ENCODE data around the gene CNTNAP2.
"Not testable (repeated sequence)": the region's sequence is repeated elsewhere in the genome, so short reads cannot be mapped to it uniquely, and the experiment has no call there.

CNTNAP2 gene

GRCh38 chr7:148400101-148400500, 2283.5 kb downstream of the CNTNAP2 start:
- DNase-seq (ENCODE audit: low read depth in 1 of 2, low spot score in 1 of 2), result no peak

GRCh38 chr7:148402159-148402558, 2285.6 kb downstream of the CNTNAP2 start:
- DNase-seq (ENCODE audit: low read depth in 1 of 2, low spot score in 1 of 2), result no peak

GRCh38 chr7:148403466-148403993, 2286.9 kb downstream of the CNTNAP2 start:
- no peak for DNase-seq (ENCODE audit: low read depth in 1 of 2, low spot score in 1 of 2)

GRCh38 chr7:148408307-148408706, 2291.7 kb downstream of the CNTNAP2 start:
- no peak for DNase-seq (ENCODE audit: low read depth in 1 of 2, low spot score in 1 of 2)

- no peak for DNase-seq (ENCODE audit: low read depth in 1 of 2, low spot score in 1 of 2)
These were observed 2294.3 kb downstream of the CNTNAP2 start for GRCh38 chr7:148410905-148411304.

- no peak for DNase-seq (ENCODE audit: low read depth in 1 of 2, low spot score in 1 of 2)
These were observed 2296.1 kb downstream of the CNTNAP2 start for GRCh38 chr7:148412691-148413090.

GRCh38 chr7:148419856-148420832, 2303.5 kb downstream of the CNTNAP2 start:
- no peak for DNase-seq (ENCODE audit: low read depth in 1 of 2, low spot score in 1 of 2)

- no peak for DNase-seq (ENCODE audit: low read depth in 1 of 2, low spot score in 1 of 2)
These were observed 2305.4 kb downstream of the CNTNAP2 start for GRCh38 chr7:148422030-148422429.

- not testable (repeated sequence) for DNase-seq (ENCODE audit: low read depth in 1 of 2, low spot score in 1 of 2)
These were observed 2309.8 kb downstream of the CNTNAP2 start for GRCh38 chr7:148426393-148426792.

GRCh38 chr7:148430690-148431089, 2314.1 kb downstream of the CNTNAP2 start:
- DNase-seq (ENCODE audit: low read depth in 1 of 2, low spot score in 1 of 2), result not testable (repeated sequence)

GRCh38 chr7:148433521-148434180, 2317.1 kb downstream of the CNTNAP2 start:
- DNase-seq (ENCODE audit: low read depth in 1 of 2, low spot score in 1 of 2), result no peak

- no peak for DNase-seq (ENCODE audit: low read depth in 1 of 2, low spot score in 1 of 2)
These were observed 2317.7 kb downstream of the CNTNAP2 start for GRCh38 chr7:148434181-148434757.

GRCh38 chr7:148434887-148435286, 2318.3 kb downstream of the CNTNAP2 start:
- DNase-seq (ENCODE audit: low read depth in 1 of 2, low spot score in 1 of 2), result no peak

GRCh38 chr7:148435715-148436114, 2319.1 kb downstream of the CNTNAP2 start:
- no peak for DNase-seq (ENCODE audit: low read depth in 1 of 2, low spot score in 1 of 2)

- no peak for DNase-seq (ENCODE audit: low read depth in 1 of 2, low spot score in 1 of 2)
These were observed 2319.5 kb downstream of the CNTNAP2 start for GRCh38 chr7:148436135-148436534.

GRCh38 chr7:148436571-148436970, 2320.0 kb downstream of the CNTNAP2 start:
- DNase-seq (ENCODE audit: low read depth in 1 of 2, low spot score in 1 of 2), result no peak

GRCh38 chr7:148437043-148437442, 2320.4 kb downstream of the CNTNAP2 start:
- DNase-seq (ENCODE audit: low read depth in 1 of 2, low spot score in 1 of 2), result no peak

- DNase-seq (ENCODE audit: low read depth in 1 of 2, low spot score in 1 of 2), result no peak
These were observed 2325.6 kb downstream of the CNTNAP2 start for GRCh38 chr7:148442141-148442655.

GRCh38 chr7:148442933-148443332, 2326.3 kb downstream of the CNTNAP2 start:
- DNase-seq (ENCODE audit: low read depth in 1 of 2, low spot score in 1 of 2), result no peak

- DNase-seq (ENCODE audit: low read depth in 1 of 2, low spot score in 1 of 2), result no peak
These were observed 2328.9 kb downstream of the CNTNAP2 start for GRCh38 chr7:148445260-148446044.

Measured in stimulated activated CD4-positive, alpha-beta T cell treated with anti-CD3 and anti-CD28 coated beads, Interleukin-15, amount 100 ng/mL, for 1 hour (primary cell).